Fibroblast of skin of right biceps (primary cell): ENCODE results near the gene PPP6R3.
A peak's percentile ranks its signal among the peaks of the same experiment; 100 is the strongest.
"Not testable (repeated sequence)": the region's sequence is repeated elsewhere in the genome, so short reads cannot be mapped to it uniquely, and the experiment has no call there.

Source experiments
- DNase-seq: peaks from one replicate; pipeline ENCODE4 v3.0.0-alpha.2; 2013

PPP6R3 gene

DNA sequence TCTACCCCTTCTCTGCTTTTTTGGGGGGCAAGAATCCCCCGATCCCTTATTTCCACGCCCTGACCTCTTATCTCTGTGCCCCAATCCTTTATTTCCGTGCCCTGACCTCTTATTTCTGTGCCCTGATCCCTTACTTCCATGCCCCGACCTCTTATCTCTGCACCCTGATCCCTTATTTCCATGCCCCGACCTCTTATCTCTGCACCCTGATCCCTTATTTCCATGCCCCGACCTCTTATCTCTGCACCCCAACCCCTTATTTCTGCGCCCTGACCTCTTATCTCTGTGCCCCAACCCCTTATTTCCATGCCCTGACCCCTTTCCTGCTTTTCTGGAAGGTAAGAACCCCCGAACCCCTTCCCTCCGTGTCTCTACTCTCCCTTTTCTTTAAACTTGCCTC, 163.2 kb downstream of the PPP6R3 start:
- DNase-seq, result not testable (repeated sequence)

DNA sequence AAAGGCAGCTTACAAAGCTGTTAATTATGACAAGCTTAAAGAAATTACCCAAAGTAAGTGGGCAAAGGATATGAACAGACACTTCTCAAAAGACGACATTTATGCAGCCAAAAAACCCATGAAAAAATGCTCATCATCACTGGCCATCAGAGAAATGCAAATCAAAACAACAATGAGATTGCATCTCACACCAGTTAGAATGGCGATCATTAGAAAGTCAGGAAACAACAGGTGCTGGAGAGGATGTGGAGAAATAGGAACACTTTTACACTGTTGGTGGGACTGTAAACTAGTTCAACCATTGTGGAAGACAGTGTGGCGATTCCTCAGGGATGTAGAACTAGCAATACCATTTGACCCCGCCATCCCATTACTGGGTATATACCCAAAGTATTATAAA, 164.5 kb downstream of the PPP6R3 start:
- DNase-seq, result not testable (repeated sequence)

- DNase-seq, result not testable (repeated sequence)
Measured at GRCh38 chr11:68626236-68626635, 165.7 kb downstream of the PPP6R3 start.

DNA sequence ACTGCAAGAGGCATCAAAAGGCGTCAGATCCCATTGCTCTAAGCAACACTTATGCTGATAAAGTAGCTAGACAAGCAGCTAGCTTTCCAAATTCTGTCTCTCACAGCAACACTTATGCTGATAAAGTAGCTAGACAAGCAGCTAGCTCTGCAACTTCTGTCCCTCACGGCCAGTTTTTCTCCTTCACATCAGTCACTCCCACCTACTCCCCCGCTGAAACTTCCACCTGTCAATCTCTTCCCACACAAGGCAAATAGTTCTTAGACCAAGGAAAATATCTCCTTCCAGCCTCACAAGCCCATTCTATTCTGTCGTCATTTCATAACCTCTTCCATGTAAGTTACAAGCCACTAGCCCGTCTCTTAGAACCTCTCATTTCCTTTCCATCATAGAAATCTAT, 168.3 kb downstream of the PPP6R3 start:
- DNase-seq, result not testable (repeated sequence)

DNA sequence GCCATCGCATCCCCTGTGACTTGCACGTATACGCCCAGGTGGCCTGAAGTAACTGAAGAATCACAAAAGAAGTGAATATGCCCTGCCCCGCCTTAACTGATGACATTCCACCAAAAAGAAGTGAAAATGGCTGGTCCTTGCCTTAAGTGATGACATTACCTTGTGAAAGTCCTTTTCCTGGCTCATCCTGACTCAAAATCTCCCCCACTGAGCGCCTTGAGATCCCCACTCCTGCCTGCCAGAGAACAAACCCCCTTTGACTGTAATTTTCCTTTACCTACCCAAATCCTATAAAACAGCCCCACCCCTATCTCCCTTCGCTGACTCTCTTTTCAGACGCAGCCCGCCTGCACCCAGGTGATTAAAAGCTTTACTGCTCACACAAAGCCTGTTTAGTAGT, 171.8 kb downstream of the PPP6R3 start:
- DNase-seq, result not testable (repeated sequence)

DNA sequence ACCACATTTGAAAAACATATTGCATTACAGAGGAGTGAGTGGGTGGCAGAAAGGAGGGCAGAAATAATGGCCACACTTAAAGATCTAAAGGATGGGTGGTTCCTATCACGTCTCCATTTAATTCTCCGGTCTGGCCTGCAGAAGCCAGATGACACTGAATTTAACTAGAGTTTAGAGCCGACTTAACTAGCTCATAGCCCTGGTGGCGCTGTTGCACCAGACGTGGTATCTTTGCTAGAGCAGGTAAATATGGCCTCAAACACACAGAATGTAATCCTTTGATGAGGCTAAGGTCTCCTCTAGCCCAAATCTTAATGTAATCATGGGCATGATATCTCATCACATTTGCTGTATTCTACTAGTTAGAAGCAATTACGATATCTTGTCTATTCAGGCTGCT, 172.2 kb downstream of the PPP6R3 start:
- peak; percentile 61 for DNase-seq

DNA sequence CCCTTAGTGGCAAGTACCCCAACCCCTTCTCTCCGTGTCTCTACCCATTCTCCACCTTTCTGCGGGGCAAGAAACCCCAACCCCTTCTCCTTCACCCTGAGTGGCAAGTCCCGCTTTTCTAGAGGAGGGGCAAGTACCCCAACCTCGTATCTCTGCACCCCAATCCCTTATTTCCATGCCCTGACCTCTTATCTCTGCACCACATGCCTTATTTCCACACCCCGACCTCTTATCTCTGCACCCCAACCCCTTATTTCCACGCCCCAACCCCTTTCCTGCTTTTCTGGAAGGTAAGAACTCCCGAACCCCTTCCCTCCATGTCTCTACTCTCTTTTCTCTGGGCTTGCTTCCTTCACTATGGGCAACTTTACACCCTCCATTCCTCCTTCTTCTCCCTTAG, 174.1 kb downstream of the PPP6R3 start:
- not testable (repeated sequence) for DNase-seq

DNA sequence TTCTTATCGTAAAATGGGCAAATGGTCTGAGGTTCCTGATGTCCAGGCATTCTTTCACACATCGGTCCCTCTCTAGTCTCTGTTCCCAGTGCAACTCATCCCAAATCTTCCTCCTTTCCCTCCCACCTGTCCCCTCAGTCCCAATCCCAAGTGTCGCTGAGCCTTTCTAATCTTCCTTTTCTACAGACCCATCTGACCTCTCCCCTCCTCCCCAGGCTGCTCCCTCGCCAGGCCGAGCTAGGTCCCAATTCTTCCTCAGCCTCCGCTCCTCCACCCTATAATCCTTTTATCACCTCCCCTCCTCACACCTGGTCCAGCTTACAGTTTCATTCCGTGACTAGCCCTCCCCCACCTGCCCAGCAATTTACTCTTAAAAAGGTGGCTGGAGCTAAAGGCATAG, 174.6 kb downstream of the PPP6R3 start:
- DNase-seq, result not testable (repeated sequence)

GRCh38 chr11:68635883-68636282, 175.3 kb downstream of the PPP6R3 start:
- not testable (repeated sequence) for DNase-seq

GRCh38 chr11:68639322-68639721, 178.8 kb downstream of the PPP6R3 start:
- DNase-seq, result not testable (repeated sequence)

GRCh38 chr11:68641880-68642279, 181.3 kb downstream of the PPP6R3 start:
- DNase-seq, result no peak

- no peak for DNase-seq
Measured at GRCh38 chr11:68643585-68643984, 183.0 kb downstream of the PPP6R3 start.

DNA sequence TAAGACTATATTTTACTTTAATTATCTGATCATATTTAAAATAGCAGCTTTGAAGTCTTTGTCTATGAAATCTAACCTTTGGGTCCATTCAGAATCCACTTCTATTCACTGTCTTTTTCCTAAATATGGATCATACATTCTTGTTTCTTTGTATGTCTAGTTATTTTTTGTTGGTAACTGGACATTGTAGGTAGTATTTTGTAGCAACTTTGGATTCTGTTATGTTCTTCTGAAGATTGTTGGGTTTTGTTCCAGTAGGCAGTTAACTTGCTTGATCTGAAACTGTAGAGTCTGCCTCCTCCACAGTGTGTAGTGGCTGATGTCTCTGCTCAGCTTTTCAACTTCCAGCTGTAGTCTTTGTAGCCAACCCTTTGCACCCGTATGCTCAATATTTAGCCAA, 186.3 kb downstream of the PPP6R3 start:
- DNase-seq, result no peak

GRCh38 chr11:68649851-68650555, 189.5 kb downstream of the PPP6R3 start:
- no peak for DNase-seq

DNA sequence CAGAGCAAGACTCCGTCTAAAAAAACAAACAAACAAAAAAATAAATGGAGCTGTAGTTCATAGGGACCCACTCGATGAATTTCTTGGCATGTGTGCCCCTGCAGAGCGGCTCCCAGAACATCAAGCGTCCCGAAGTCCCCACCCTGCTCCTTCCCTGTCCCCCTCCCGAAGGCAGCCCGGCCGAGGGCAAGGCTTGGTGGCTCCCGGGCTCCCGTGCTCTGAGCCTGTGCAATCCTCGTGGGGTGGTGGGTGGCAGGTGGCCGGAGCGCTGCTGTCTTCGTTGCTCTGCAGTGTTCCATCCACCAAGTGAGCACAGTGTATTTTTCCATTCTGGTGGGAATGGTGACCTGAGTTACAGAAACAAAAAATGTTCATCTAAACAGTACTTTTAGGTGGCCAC, 190.2 kb downstream of the PPP6R3 start:
- DNase-seq, result no peak

DNA sequence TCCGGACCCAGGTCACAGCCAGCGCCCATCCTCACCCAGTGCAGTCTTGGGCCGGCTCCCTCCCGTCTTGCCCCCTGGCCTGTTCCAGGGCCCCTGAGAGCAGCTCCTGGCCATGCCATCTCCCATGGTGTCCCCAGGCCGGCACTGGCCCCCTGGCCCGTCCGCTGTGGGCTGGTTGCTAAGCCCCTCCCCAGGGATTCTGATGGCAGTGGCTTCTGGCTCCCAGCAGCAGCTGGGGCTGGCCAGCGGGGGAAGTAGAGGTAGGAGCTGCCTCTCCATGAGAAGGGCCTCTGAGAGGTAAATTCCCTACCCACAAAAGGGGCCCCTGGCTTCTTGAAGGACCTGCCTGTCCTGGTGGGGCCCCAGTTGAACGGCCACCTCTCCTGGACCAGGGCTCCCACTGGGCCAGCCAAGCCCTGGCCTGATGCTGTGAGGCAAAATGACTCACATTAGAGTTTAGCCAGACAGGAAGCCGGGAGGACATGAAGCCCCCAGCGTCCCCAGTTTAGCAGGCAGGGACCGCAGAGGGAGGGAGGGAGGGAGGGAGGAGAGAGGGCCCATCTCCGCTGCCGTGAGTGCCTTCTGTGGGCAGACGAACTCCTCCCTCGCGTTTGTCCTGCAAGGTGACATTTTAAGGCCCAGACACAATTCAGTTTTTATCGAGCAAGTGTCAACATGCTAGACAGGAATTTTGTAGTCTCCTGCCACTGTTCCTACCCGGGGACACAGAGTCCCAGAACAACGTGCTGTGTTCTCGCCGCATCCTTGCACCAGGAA, 190.8 kb downstream of the PPP6R3 start:
- peak; percentile 11 for DNase-seq

GRCh38 chr11:68651985-68652682, 191.6 kb downstream of the PPP6R3 start:
- no peak for DNase-seq

DNA sequence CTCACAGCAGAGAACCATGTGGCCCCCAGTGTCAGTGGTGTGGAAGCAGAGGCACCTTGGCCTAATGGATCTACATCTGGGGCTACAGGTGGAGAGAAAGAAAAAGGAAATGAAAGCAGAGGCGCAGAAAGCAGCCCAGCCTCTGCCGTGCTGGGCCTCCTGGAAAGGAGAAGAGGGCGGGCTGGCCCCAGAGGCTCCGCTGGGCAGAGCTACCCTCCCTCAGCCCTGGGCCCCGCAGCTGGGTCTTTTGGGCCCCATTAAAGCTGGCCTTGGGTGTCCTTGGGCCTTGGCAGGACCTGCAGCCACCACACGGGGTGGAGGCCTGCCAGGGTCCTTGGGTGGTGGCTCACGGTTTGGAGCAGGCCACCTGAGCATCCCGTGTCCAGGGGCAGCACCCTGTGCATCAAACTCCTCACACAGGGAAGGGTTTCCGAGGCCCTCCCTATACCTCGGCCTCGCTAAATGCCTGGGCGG, 192.2 kb downstream of the PPP6R3 start:
- no peak for DNase-seq

- no peak for DNase-seq
Measured at GRCh38 chr11:68653486-68654430, 193.2 kb downstream of the PPP6R3 start.

GRCh38 chr11:68654978-68655377, 194.4 kb downstream of the PPP6R3 start:
- no peak for DNase-seq

- no peak for DNase-seq
Measured at GRCh38 chr11:68655406-68655805, 194.9 kb downstream of the PPP6R3 start.

DNA sequence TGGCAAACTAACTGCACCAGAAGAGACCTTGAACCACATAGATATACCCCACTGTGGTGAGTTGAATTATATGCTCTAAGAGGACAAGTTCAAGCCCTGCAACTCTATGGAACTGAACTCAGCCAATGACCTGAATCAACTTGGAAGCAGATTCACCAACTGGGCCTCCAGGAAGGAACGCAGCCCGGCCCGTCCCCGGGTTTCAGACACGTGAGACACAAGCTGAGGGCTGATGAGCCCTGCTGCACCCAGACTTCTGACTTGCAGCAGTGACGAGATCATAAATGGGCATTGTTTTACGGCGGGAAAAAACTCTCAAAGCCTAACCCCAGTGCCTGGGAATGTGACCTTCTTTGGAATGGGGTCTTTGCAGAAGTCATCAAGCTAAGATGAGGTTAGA, 195.3 kb downstream of the PPP6R3 start:
- no peak for DNase-seq
